ENCODE results near the gene RAMACL. TPM values are rescaled to one million over a fixed set of nuclear protein-coding genes. Genes with fewer than 3 reads are reported as not detected.
"Not testable (repeated sequence)": the region's sequence is repeated elsewhere in the genome, so short reads cannot be mapped to it uniquely, and the experiment has no call there.

RAMACL gene
- total RNA-seq, 1 donor from 2014 or later = 0.43 TPM

GRCh38 chr6:166539011-166539385 lies 47.5 kb downstream of the RAMACL start:
- DNase-seq (ENCODE audit: low read depth) = not testable (repeated sequence)

GRCh38 chr6:166538297-166539010 lies 48.0 kb downstream of the RAMACL start:
- no peak for DNase-seq (ENCODE audit: low read depth)

DNA sequence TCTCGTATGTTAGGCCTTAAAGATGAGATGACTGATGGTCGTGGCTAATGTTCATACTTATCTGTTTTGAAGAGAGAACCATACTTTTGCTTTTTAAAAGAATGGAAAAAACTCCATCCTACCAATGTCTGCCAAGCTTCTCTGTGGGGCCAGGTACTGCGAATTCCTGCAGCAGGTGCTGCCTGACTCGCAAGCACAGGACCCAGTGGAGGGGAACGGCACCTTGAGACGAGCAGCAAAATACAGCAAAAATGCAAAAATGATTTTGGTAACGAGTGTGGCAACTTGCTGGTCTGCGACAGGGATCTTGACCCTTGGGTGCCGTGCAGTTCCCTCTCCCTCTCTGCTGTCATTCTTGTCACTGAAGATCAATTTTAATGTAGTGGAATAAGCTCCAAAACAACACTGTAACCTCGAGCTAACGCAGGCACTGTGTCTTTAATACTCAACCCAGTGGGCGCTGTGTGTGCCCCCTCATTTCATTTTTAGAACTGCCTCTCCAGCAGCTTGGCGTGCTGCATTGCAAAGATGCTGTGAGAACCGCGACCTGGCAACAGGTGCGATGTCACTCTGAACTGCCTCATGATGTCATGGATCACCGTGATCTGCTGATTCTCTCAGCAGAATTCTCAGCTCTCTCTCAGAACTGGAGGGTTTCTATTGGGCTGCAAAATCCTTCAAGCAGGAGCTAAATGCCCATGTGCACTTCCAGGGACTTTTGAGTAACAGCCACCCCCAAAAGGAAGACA lies 51.6 kb downstream of the RAMACL start:
- DNase-seq (ENCODE audit: low read depth) = no peak

DNA sequence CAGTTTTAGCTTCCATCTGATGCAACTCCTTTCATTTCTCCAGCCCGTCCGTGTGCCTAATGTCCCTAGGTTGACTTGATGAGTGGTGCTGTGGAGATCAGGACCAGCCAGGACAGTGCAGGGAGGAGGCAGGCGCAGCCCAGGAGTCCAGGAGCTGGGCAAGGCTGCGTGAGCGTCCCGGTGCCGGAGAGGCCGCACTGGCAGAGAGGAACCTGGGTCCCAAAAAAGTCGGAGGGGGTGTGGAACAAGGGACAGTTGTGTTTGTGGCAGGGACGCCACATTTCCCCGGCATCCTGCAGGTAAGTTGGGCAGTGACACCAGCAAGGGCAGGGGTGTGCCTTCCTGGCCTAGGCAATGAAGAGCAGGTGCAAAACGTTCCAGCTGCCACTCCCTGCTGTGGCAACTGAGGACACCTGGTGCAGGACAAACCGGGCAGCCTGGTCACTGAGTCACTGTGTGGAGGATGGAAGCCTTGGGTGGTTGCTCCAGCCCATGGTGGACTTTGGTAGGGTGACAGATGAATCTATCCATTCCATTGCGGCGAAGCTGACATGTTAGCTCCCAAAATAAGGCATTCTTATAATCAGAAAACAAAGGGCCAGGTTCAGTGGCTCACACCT lies 53.2 kb downstream of the RAMACL start:
- DNase-seq (ENCODE audit: low read depth) = no peak

Other genes starting within 250 kb of the RAMACL start
- gene SFT2D1, start 244.1 kb downstream of the RAMACL start, total RNA-seq = 28.8 and 38.1 TPM in 2 replicates
- 34.2 and 85.5 TPM in 2 replicates for gene MPC1, start 203.7 kb downstream of the RAMACL start, total RNA-seq
- gene RPS6KA2, start 40.6 kb upstream of the RAMACL start, total RNA-seq = 14.9 and 17.7 TPM in 2 replicates